ENCODE measurements around the gene ANLN. TPM values are rescaled to one million over a fixed set of nuclear protein-coding genes. Genes with fewer than 3 reads are reported as not detected.

The ANLN gene
- polyA plus RNA-seq, 1 donor from 2014 or later, result 5.8 TPM

- H3K4me3 ChIP-seq (ENCODE audit: low read length), result no peak overlapping the region
- H3K9ac ChIP-seq (ENCODE audit: low read length), result no peak overlapping the region
- TF ChIP-seq EZH2 (IDR thresholded peaks at IDR 0.05; ENCODE audit: borderline replicate concordance, insufficient read depth, low read length, poor library complexity, severe bottlenecking), result no peak
- TF ChIP-seq POLR2AphosphoS5 (IDR thresholded peaks at IDR 0.05), result no peak
- TF ChIP-seq RAD21 (conservative IDR thresholded peaks at IDR 0.05), result no peak
- no peak for TF ChIP-seq TAF1 (IDR thresholded peaks at IDR 0.05; ENCODE audit: low read depth)
- TF ChIP-seq CTCF (IDR thresholded peaks at IDR 0.05; ENCODE audit: poor library complexity, severe bottlenecking), result no peak
- TF ChIP-seq SMC3 (conservative IDR thresholded peaks at IDR 0.05; ENCODE audit: poor library complexity), result no peak
- no peak for TF ChIP-seq MXI1 (conservative IDR thresholded peaks at IDR 0.05; ENCODE audit: poor library complexity, severe bottlenecking)
- TF ChIP-seq EP300 (conservative IDR thresholded peaks at IDR 0.05; ENCODE audit: poor library complexity, severe bottlenecking), result no peak
- no peak for TF ChIP-seq REST (IDR thresholded peaks at IDR 0.05; ENCODE audit: borderline replicate concordance)
- H3K9me3 ChIP-seq (ENCODE audit: low read length), result no peaks in the 10 kb centered on the region
- H3F3A ChIP-seq (ENCODE audit: insufficient read depth, low read length, poor library complexity, severe bottlenecking), result no peaks in the 10 kb centered on the region
- H3K36me3 ChIP-seq (ENCODE audit: insufficient read depth, low read length), result no peaks in the 10 kb centered on the region
- H3K9me2 ChIP-seq (ENCODE audit: insufficient read depth, low read length), result no peaks in the 10 kb centered on the region
- H2AFZ ChIP-seq (ENCODE audit: low read depth, low read length), result no peak overlapping the region
- no peaks in the 10 kb centered on the region for H3K27me3 ChIP-seq (ENCODE audit: insufficient read depth, low read depth, low read length)
- no peaks in the 10 kb centered on the region for H4K20me1 ChIP-seq (ENCODE audit: insufficient read depth)
- no peaks in the 10 kb centered on the region for H3K79me2 ChIP-seq (replicated peaks; ENCODE audit: insufficient read depth, low read length)
- no peak overlapping the region for H3K4me2 ChIP-seq (ENCODE audit: low read length)
- H3K27ac ChIP-seq (ENCODE audit: low read length), result no peak overlapping the region
Measured at GRCh38 chr7:36405409-36405803, 15.7 kb downstream of the ANLN start.

DNA sequence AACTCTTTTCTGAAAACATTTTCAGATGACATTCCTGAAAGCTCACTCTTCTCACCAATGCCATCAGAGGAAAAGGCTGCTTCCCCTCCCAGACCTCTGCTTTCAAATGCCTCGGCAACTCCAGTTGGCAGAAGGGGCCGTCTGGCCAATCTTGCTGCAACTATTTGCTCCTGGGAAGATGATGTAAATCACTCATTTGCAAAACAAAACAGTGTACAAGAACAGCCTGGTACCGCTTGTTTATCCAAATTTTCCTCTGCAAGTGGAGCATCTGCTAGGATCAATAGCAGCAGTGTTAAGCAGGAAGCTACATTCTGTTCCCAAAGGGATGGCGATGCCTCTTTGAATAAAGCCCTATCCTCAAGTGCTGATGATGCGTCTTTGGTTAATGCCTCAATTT is 16.5 kb downstream of the ANLN start:
- no peaks in the 10 kb centered on the region for H3K9me2 ChIP-seq (ENCODE audit: insufficient read depth, low read length)
- no peaks in the 10 kb centered on the region for H3K36me3 ChIP-seq (ENCODE audit: insufficient read depth, low read length)
- H3K27ac ChIP-seq (ENCODE audit: low read length), result no peak overlapping the region
- no peaks in the 10 kb centered on the region for H3F3A ChIP-seq (ENCODE audit: insufficient read depth, low read length, poor library complexity, severe bottlenecking)
- TF ChIP-seq MXI1 (conservative IDR thresholded peaks at IDR 0.05; ENCODE audit: poor library complexity, severe bottlenecking) (no peak), EZH2 (IDR thresholded peaks at IDR 0.05; ENCODE audit: borderline replicate concordance, insufficient read depth, low read length, poor library complexity, severe bottlenecking) (no peak), TAF1 (IDR thresholded peaks at IDR 0.05; ENCODE audit: low read depth) (no peak), POLR2AphosphoS5 (IDR thresholded peaks at IDR 0.05) (no peak), CTCF (IDR thresholded peaks at IDR 0.05; ENCODE audit: poor library complexity, severe bottlenecking) (no peak), EP300 (conservative IDR thresholded peaks at IDR 0.05; ENCODE audit: poor library complexity, severe bottlenecking) (no peak), REST (IDR thresholded peaks at IDR 0.05; ENCODE audit: borderline replicate concordance) (no peak), SMC3 (conservative IDR thresholded peaks at IDR 0.05; ENCODE audit: poor library complexity) (no peak), RAD21 (conservative IDR thresholded peaks at IDR 0.05) (no peak)
- no peak overlapping the region for H2AFZ ChIP-seq (ENCODE audit: low read depth, low read length)
- no peaks in the 10 kb centered on the region for H3K27me3 ChIP-seq (ENCODE audit: insufficient read depth, low read depth, low read length)
- no peak overlapping the region for H3K9ac ChIP-seq (ENCODE audit: low read length)
- H4K20me1 ChIP-seq (ENCODE audit: insufficient read depth), result no peaks in the 10 kb centered on the region
- H3K79me2 ChIP-seq (replicated peaks; ENCODE audit: insufficient read depth, low read length), result no peaks in the 10 kb centered on the region
- H3K4me3 ChIP-seq (ENCODE audit: low read length), result no peak overlapping the region
- no peak overlapping the region for H3K4me2 ChIP-seq (ENCODE audit: low read length)
- no peaks in the 10 kb centered on the region for H3K9me3 ChIP-seq (ENCODE audit: low read length)

All from neural cell (in vitro differentiated cells).